D341Med (cell line): Measurements from ENCODE around the gene ELL.
"Not testable (repeated sequence)": the region's sequence is repeated elsewhere in the genome, so short reads cannot be mapped to it uniquely, and the experiment has no call there.

Experiments used
- DNase-seq: peaks from one replicate; pipeline ENCODE4 v3.0.0; 2012; ENCODE audit warnings: low spot score

ELL gene

GRCh38 chr19:18521692-18522123, at the start of gene ELL:
Gene ELL, minus strand, starts transcription at chr19:18522070. Its CDS starts 15 bp downstream, at chr19:18522055.
- DNase-seq: no peak

- DNase-seq: no peak
Measured at GRCh38 chr19:18568367-18568766, 46.5 kb upstream of the ELL start.

- no peak for DNase-seq
Measured at GRCh38 chr19:18566953-18567352, 45.1 kb upstream of the ELL start.

GRCh38 chr19:18562086-18562485, 40.2 kb upstream of the ELL start:
- no peak for DNase-seq

- no peak for DNase-seq
Measured at GRCh38 chr19:18559685-18560084, 37.8 kb upstream of the ELL start.

- DNase-seq: no peak
Measured at GRCh38 chr19:18558604-18559003, 36.7 kb upstream of the ELL start.

GRCh38 chr19:18558202-18558555, 36.3 kb upstream of the ELL start:
- no peak for DNase-seq

GRCh38 chr19:18557411-18558201, 35.7 kb upstream of the ELL start, which contains the start of gene KXD1:
Gene KXD1, plus strand, starts transcription at chr19:18557870. Its CDS starts 4,187 bp downstream, at chr19:18562057.
- DNase-seq: peak; percentile 97

GRCh38 chr19:18551631-18552030, 29.8 kb upstream of the ELL start:
- DNase-seq: no peak

GRCh38 chr19:18543814-18544475, 22.1 kb upstream of the ELL start:
- peak; percentile 65 for DNase-seq

GRCh38 chr19:18542941-18543813, 21.3 kb upstream of the ELL start, which contains the start of gene FKBP8:
Gene FKBP8, minus strand, starts transcription at chr19:18543573. Its CDS starts 1,603 bp downstream, at chr19:18541970.
- DNase-seq: peak; percentile 99

- peak; percentile 41 for DNase-seq
Measured at GRCh38 chr19:18541992-18542940, 20.4 kb upstream of the ELL start.

GRCh38 chr19:18541258-18541991, 19.6 kb upstream of the ELL start:
- no peak for DNase-seq

- not testable (repeated sequence) for DNase-seq
Measured at GRCh38 chr19:18540200-18540599, 18.3 kb upstream of the ELL start.

GRCh38 chr19:18539372-18539771, 17.5 kb upstream of the ELL start:
- DNase-seq: no peak

GRCh38 chr19:18538115-18538514, 16.2 kb upstream of the ELL start:
- no peak for DNase-seq

- DNase-seq: peak; percentile 24
Measured at GRCh38 chr19:18537431-18537830, 15.6 kb upstream of the ELL start.

GRCh38 chr19:18536475-18536874, 14.6 kb upstream of the ELL start:
- no peak for DNase-seq

- no peak for DNase-seq
Measured at GRCh38 chr19:18533058-18533457, 11.2 kb upstream of the ELL start.

- peak; percentile 11 for DNase-seq
Measured at GRCh38 chr19:18532168-18532890, 10.5 kb upstream of the ELL start.
